GM12878 (cell line): ENCODE measurements around the gene PCBP4. TPM values are rescaled to one million over a fixed set of nuclear protein-coding genes. Genes with fewer than 3 reads are reported as not detected.

Experiments used
- ATAC-seq: fragments of 200-7000 bp; cut with Tn5 transposase; 3 replicates; pipeline ENCODE4 v1.9.1; 2020; ENCODE audit warnings: mild to moderate bottlenecking, moderate library complexity
- BruUV-seq: library from RNA; stranded (reverse); fragments of 400-500 nt; replicated peaks from 2 replicates; lab custom pipeline; 2021; lab: Mats Ljungman, UMichigan
- CTCF ChIA-PET: fragments of 300-600 bp; sonication (Branson Sonifier 250); formaldehyde crosslinking; extraction: SDS; loops from one replicate; lab custom pipeline; 2021; ENCODE audit warnings: inconsistent platforms; lab: Yijun Ruan, JAX
- POLR2A ChIA-PET: fragments of 350-600 bp; formaldehyde crosslinking; extraction: SDS; loops from one replicate; lab custom pipeline; 2021; ENCODE audit warnings: inconsistent platforms; lab: Charles Lee
- RAD21 ChIA-PET: fragments of 300-600 bp; sonication (Branson Sonifier 250); formaldehyde crosslinking; loops from one replicate; lab custom pipeline; 2023; ENCODE audit warnings: antibody characterized with exemption; ENCODE audit not compliant: unreplicated experiment; lab: Charles Lee
- SMC1A ChIA-PET: fragments of 300-600 bp; sonication (Branson Sonifier 250); formaldehyde crosslinking; loops from one replicate; lab custom pipeline; 2023; ENCODE audit not compliant: unreplicated experiment, uncharacterized antibody; lab: Charles Lee
- DNase-seq: peaks from one replicate; pipeline ENCODE4 v3.0.0-alpha.2; 2011; ENCODE audit warnings: low read depth, low spot score
- FAIRE-seq: peaks from 3 replicates; lab custom pipeline; 2011; peaks lifted over from hg19 to GRCh38; lab: Jason Lieb, UNC
- H2AFZ ChIP-seq: 2 replicates; pipeline ENCODE4 v1.6.0; 2011; ENCODE audit warnings: low read depth, low read length, control low read depth; ENCODE audit not compliant: control insufficient read depth
- H3K27ac ChIP-seq: 2 replicates; pipeline ENCODE4 v1.5.1; 2011; ENCODE audit warnings: control low read depth; ENCODE audit not compliant: control insufficient read depth, insufficient read depth
- H3K27me3 ChIP-seq, 2 experiments: replicated peaks in 1 of 2; 2 replicates each; pipeline versions ENCODE4 v1.6.0 to v1.6.1; 2011; ENCODE audit warnings: low read length in 1 of 2; ENCODE audit not compliant: control insufficient read depth in 2 of 2, insufficient read depth in 2 of 2
- H3K36me3 ChIP-seq, 2 experiments: 2 replicates each; pipeline ENCODE4 v1.5.1; 2011; ENCODE audit warnings: low read length in 1 of 2; ENCODE audit not compliant: control insufficient read depth in 2 of 2, insufficient read depth in 2 of 2
- H3K4me1 ChIP-seq: 2 replicates; pipeline ENCODE4 v1.6.1; 2011; ENCODE audit warnings: mild to moderate bottlenecking, low read length, moderate library complexity, mixed read lengths; ENCODE audit not compliant: control insufficient read depth, insufficient read depth
- H3K4me2 ChIP-seq: 2 replicates; pipeline ENCODE4 v1.6.0; 2011; ENCODE audit warnings: control low read depth; ENCODE audit not compliant: control insufficient read depth, insufficient read depth
- H3K4me3 ChIP-seq: fragments of 200-600 bp; sonication (generic); 2 replicates; pipeline ENCODE4 v1.5.1; 2016
- H3K79me2 ChIP-seq: 2 replicates; pipeline ENCODE4 v1.6.0; 2011; ENCODE audit warnings: low read length; ENCODE audit not compliant: control insufficient read depth, insufficient read depth
- H3K9ac ChIP-seq: 2 replicates; pipeline ENCODE4 v1.8.0; 2011; ENCODE audit warnings: low read length, control low read depth, mixed read lengths; ENCODE audit not compliant: control insufficient read depth, insufficient read depth
- H3K9me3 ChIP-seq: replicated peaks from 3 replicates; pipeline ENCODE4 v1.5.1; 2011; ENCODE audit warnings: mild to moderate bottlenecking, low read length; ENCODE audit not compliant: control insufficient read depth, insufficient read depth
- H4K20me1 ChIP-seq: 2 replicates; pipeline ENCODE4 v1.6.0; 2011; ENCODE audit not compliant: control insufficient read depth, insufficient read depth
- FOXM1 ChIP-seq: IDR thresholded peaks from 2 replicates; pipeline ENCODE4 v1.6.1; 2012; ENCODE audit warnings: low read depth, mild to moderate bottlenecking, inconsistent platforms, low read length, moderate library complexity
- MTA2 ChIP-seq: fragments of 450-650 bp; IDR thresholded peaks from 2 replicates; pipeline ENCODE4 v1.6.1; 2016; ENCODE audit warnings: low read depth, mild to moderate bottlenecking, moderate library complexity
- MYB ChIP-seq: fragments of 150-350 bp; IDR thresholded peaks from 2 replicates; pipeline ENCODE4 v1.6.1; 2014; ENCODE audit warnings: mild to moderate bottlenecking, low read depth, low read length, borderline replicate concordance
- NFXL1 ChIP-seq: fragments of 450-650 bp; IDR thresholded peaks from 2 replicates; pipeline ENCODE4 v1.6.1; 2017; ENCODE audit warnings: antibody characterized with exemption, mild to moderate bottlenecking, borderline replicate concordance
- NFYB ChIP-seq: IDR thresholded peaks from 2 replicates; pipeline ENCODE4 v1.6.1; 2011; ENCODE audit warnings: low read depth, mild to moderate bottlenecking, low read length, improper control_type of control experiment, moderate library complexity; ENCODE audit not compliant: insufficient read depth
- RAD51 ChIP-seq: fragments of 450-650 bp; IDR thresholded peaks from 2 replicates; pipeline ENCODE4 v1.6.1; 2016; ENCODE audit warnings: moderate library complexity, mild to moderate bottlenecking, inconsistent platforms
- RB1 ChIP-seq: fragments of 450-650 bp; formaldehyde crosslinking; IDR thresholded peaks from 2 replicates; pipeline ENCODE4 v1.6.1; 2017; ENCODE audit warnings: mild to moderate bottlenecking, borderline replicate concordance
- RBBP5 ChIP-seq: fragments of 200-600 bp; sonication (generic); conservative IDR thresholded peaks from 2 replicates; pipeline ENCODE4 v1.6.1; 2016
- RFX5 ChIP-seq: IDR thresholded peaks from 2 replicates; pipeline ENCODE4 v1.6.1; 2011; ENCODE audit warnings: low read depth, low read length, improper control_type of control experiment
- SP1 ChIP-seq: IDR thresholded peaks from one replicate; pipeline ENCODE4 v1.6.1; 2011; ENCODE audit warnings: low read depth, low read length
- TAF1 ChIP-seq: IDR thresholded peaks from 2 replicates; pipeline ENCODE4 v1.6.1; 2011; ENCODE audit warnings: mild to moderate bottlenecking, low read depth, low read length, borderline replicate concordance
- ZBED1 ChIP-seq: IDR thresholded peaks from 2 replicates; pipeline ENCODE4 v1.6.1; 2016; ENCODE audit warnings: borderline replicate concordance
- WGBS: methylation state at CpG from one replicate; pipeline ENCODE4 v1.1.6; 2016; ENCODE audit warnings: low lambda C conversion rate; ENCODE audit not compliant: insufficient replicate concordance, insufficient coverage; ENCODE audit errors: missing lambda C conversion rate; 5-methylcytosine and 5-hydroxymethylcytosine counted together
- in situ Hi-C: fragments of 300-500 bp; cut with MboI; formaldehyde crosslinking; loops from 9 replicates; pipeline ENCODE4 v1.14.3; 2018; ENCODE audit warnings: mixed read lengths
- intact Hi-C: fragments of 100-400 bp; cut with micrococcal nuclease; formaldehyde crosslinking; loops from one replicate; pipeline ENCODE4 v1.14.2; 2022; ENCODE audit not compliant: unreplicated experiment
- polyA plus RNA-seq, 11 experiments: library from polyadenylated mRNA; depleted of rRNA in 4 of 11; unstranded in 6 of 11; stranded (reverse) in 5 of 11; fragments of >200 nt; fragmentation: Nextera tagmentation in 4 of 11; fragmentation: Illumina TruSeq in 1 of 11; extraction: Ambion mirVana in 4 of 11; extraction: Trizol in 1 of 11; gene quantifications; 1 replicate in 1 of 11; 2 replicates in 10 of 11; pipeline versions ENCODE4 v1.2.1 to v1.2.3, GENCODE V29; 2011 to 2016; ENCODE audit warnings: inconsistent platforms in 2 of 11, missing spikeins in 2 of 11, low read depth in 1 of 11
- total RNA-seq, 4 experiments: library from RNA; depleted of rRNA in 3 of 4; stranded (reverse); fragments of >200 nt in 3 of 4; fragmentation: Illumina TruSeq in 1 of 4; extraction: Trizol in 1 of 4; gene quantifications; 2 replicates each; pipeline versions ENCODE4 v1.2.1 to v1.2.3, GENCODE V29; 2013 to 2021
- TF ChIP-seq, protein P1 (sequence below): IDR thresholded peaks from 2 replicates; pipeline ENCODE4 v1.6.1; 2012; ENCODE audit warnings: low read depth, low read length, improper control_type of control experiment
- TF ChIP-seq, protein P2 (sequence below): fragments of 450-650 bp; IDR thresholded peaks from 2 replicates; pipeline ENCODE4 v1.6.1; 2016; ENCODE audit warnings: mild to moderate bottlenecking
- TF ChIP-seq, protein P3 (sequence below): fragments of 450-650 bp; IDR thresholded peaks from 2 replicates; pipeline ENCODE4 v1.6.1; 2017; ENCODE audit warnings: mild to moderate bottlenecking, low read depth, inconsistent platforms; ENCODE audit not compliant: poor library complexity, severe bottlenecking

PCBP4 gene
- total and polyA plus RNA-seq, 10 of the 15 experiments (the other 5 are each of a cell fraction or from before 2014, with no cell fraction given), result 0.05 to 14.5 (median 4.2) TPM

DNA sequence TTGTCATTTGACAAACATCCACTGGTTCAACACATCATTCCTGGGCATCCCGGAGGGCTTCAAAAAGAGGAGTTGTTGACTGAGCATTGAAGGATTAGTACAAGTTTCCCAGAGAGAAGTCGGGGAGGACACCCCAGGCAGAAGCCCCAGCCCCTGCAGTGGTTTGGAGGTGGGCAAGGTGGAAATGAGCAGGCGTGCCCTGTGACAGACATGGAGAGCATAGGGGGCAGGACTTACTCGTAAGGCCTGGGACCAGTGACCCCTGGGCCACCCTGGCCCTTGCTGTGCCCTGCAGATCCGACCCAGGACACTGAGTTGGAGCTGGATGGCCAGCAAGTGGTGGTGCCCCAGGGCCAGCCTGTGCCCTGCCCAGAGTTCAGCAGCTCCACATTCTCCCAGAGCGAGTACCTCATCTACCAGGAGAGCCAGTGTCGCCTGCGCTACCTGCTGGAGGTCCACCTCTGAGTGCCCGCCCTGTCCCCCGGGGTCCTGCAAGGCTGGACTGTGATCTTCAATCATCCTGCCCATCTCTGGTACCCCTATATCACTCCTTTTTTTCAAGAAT, 19.2 kb downstream of the PCBP4 start:
- POLR2A ChIA-PET, result no interaction called here
- in situ Hi-C loops, result no loop called here

DNA sequence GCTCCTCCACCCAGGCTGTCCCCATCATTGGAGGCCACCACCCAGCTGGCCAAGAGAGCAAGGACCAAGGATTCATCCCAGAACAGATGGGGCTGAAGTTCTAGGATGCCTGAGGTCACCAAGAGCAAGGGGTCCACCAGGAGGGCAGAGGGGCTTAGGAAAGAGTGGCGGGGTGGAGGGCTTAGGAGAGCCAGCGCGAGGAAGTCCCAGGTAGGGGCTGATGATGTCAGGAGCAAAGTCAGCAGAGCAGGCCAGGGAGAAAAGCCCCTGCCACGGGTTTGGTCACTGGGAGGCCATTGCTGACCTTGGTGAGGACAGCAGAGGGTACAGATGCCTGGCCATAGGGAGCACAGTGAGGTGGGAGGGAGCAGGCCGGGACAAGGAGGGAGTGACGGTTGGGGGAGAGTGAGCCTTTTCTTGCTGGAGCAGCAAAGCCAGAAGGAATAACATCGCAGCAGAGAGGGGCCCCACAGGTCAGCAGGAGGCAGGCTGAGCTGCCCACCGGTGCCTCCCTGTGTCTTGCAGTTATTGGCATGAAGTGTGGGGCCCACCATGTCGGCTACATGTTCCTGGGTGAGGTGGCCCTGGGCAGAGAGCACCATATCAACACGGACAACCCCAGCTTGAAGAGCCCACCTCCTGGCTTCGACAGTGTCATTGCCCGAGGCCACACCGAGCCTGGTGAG, 19.9 kb downstream of the PCBP4 start:
- CTCF ChIA-PET, result interaction anchor here (1.5 kb wide), 1 partner anchor 27 kb away, joined by 3 read pairs; the partner anchor contains the start of gene ABHD14B
- ATAC-seq, result no peak
- Histone ChIP-seq H3K4me2 (no peak overlapping the region), H2AFZ (no peak overlapping the region)
- TF ChIP-seq RBBP5 (no peak), NFXL1 (no peak), FOXM1 (no peak), RFX5 (no peak), MTA2 (no peak), RAD51 (no peak), ZBED1 (no peak)
- TF ChIP-seq, protein P1, sequence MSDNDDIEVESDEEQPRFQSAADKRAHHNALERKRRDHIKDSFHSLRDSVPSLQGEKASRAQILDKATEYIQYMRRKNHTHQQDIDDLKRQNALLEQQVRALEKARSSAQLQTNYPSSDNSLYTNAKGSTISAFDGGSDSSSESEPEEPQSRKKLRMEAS, result no peak
- TF ChIP-seq, protein P2, sequence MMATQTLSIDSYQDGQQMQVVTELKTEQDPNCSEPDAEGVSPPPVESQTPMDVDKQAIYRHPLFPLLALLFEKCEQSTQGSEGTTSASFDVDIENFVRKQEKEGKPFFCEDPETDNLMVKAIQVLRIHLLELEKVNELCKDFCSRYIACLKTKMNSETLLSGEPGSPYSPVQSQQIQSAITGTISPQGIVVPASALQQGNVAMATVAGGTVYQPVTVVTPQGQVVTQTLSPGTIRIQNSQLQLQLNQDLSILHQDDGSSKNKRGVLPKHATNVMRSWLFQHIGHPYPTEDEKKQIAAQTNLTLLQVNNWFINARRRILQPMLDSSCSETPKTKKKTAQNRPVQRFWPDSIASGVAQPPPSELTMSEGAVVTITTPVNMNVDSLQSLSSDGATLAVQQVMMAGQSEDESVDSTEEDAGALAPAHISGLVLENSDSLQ, result no peak
- TF ChIP-seq, protein P3, sequence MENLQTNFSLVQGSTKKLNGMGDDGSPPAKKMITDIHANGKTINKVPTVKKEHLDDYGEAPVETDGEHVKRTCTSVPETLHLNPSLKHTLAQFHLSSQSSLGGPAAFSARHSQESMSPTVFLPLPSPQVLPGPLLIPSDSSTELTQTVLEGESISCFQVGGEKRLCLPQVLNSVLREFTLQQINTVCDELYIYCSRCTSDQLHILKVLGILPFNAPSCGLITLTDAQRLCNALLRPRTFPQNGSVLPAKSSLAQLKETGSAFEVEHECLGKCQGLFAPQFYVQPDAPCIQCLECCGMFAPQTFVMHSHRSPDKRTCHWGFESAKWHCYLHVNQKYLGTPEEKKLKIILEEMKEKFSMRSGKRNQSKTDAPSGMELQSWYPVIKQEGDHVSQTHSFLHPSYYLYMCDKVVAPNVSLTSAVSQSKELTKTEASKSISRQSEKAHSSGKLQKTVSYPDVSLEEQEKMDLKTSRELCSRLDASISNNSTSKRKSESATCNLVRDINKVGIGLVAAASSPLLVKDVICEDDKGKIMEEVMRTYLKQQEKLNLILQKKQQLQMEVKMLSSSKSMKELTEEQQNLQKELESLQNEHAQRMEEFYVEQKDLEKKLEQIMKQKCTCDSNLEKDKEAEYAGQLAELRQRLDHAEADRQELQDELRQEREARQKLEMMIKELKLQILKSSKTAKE, result no peak
- TF ChIP-seq, all 136 proteins: peak for 0
- peaks cover 10% of the 10 kb centered on the region for H3K4me1 ChIP-seq
- no peak overlapping the region for H3K9ac ChIP-seq
- WGBS, result 86% methylated on average over 13 of the region's 13 CpGs
- in situ Hi-C loops (no loop called here), intact Hi-C loops (no loop called here)
- ChIA-PET POLR2A (no interaction called here), SMC1A (no interaction called here), RAD21 (no interaction called here)
- no peak overlapping the region for H3K27ac ChIP-seq
- DNase-seq (no peak), FAIRE-seq (no peak)
- peaks cover 3% of the 10 kb centered on the region for H3K79me2 ChIP-seq
- H3K27me3 ChIP-seq, result no peaks in the 10 kb centered on the region
- H3K36me3 ChIP-seq, result peaks cover 0 to 2% of the 10 kb centered on the region in 2 experiments; a peak in 1 of 4 replicates
- no TSS peak for BruUV-seq
- H3K9me3 ChIP-seq, result no peaks in the 10 kb centered on the region
- no peak overlapping the region for H3K4me3 ChIP-seq
- H4K20me1 ChIP-seq, result no peaks in the 10 kb centered on the region

More for the DNA sequence above, 19.2 kb downstream of the PCBP4 start:
- SMC1A ChIA-PET, result no interaction called here
- TF ChIP-seq MYB (no peak), TAF1 (no peak), RB1 (no peak), SP1 (no peak), NFYB (no peak), NFXL1 (no peak)
- TF ChIP-seq, all 136 proteins: peak for 0
- Histone ChIP-seq H3K27me3 (no peaks in the 10 kb centered on the region), H3K27ac (no peak overlapping the region), H3K79me2 (no peaks in the 10 kb centered on the region), H3K9ac (no peak overlapping the region), H3K9me3 (no peaks in the 10 kb centered on the region), H3K36me3 (peaks cover 0 to 2% of the 10 kb centered on the region in 2 experiments; a peak in 1 of 4 replicates), H3K4me1 (peaks cover 4% of the 10 kb centered on the region; the same call in 1 of the 2 replicates), H2AFZ (no peak overlapping the region), H3K4me3 (no peak overlapping the region), H3K4me2 (no peak overlapping the region), H4K20me1 (no peaks in the 10 kb centered on the region)
- DNase-seq (no peak), ATAC-seq (no peak), FAIRE-seq (no peak)
- 91% methylated on average over 10 of the region's 10 CpGs for WGBS
- BruUV-seq, result no TSS peak
- ChIA-PET CTCF (no interaction called here), RAD21 (no interaction called here)
- intact Hi-C loops, result no loop called here
